T-helper 2 cell treated with Interferon-gamma antibody and Interleukin-4, amounts not matched to agents 5 μg/mL and 100 μg/mL, for 36 hours (primary cell): ENCODE results near the gene TIMP2.

Source experiments
- DNase-seq: peaks from one replicate; pipeline ENCODE4 v3.0.0; 2021; ENCODE audit warnings: low spot score
- H3K27ac Mint-ChIP-seq: one replicate; pipeline ENCODE4 v1.8.0; 2021; ENCODE audit warnings: mild to moderate bottlenecking, mixed read lengths
- H3K27me3 Mint-ChIP-seq: one replicate; pipeline ENCODE4 v1.8.0; 2021; ENCODE audit warnings: low read depth, mixed read lengths
- H3K36me3 Mint-ChIP-seq: one replicate; pipeline ENCODE4 v1.8.0; 2021; ENCODE audit warnings: low read depth, mixed read lengths
- H3K4me1 Mint-ChIP-seq: one replicate; pipeline ENCODE4 v1.8.0; 2021; ENCODE audit warnings: low read depth, mixed read lengths
- H3K4me3 Mint-ChIP-seq: one replicate; pipeline ENCODE4 v1.8.0; 2022; ENCODE audit warnings: mild to moderate bottlenecking, moderate library complexity, mixed read lengths
- H3K9me3 Mint-ChIP-seq: one replicate; pipeline ENCODE4 v1.8.0; 2021; ENCODE audit warnings: mixed read lengths

TIMP2 gene

GRCh38 chr17:78925234-78925633 is at the start of gene TIMP2:
Gene TIMP2 (minus strand): TSS chr17:78925387. CDS start chr17:78925088, 299 bp downstream.
- peak within 1 kb of the TSS; percentile 74 for H3K4me3 Mint-ChIP-seq
- H3K27ac Mint-ChIP-seq: no peak within 1 kb of the TSS
- peak; percentile 55 for DNase-seq
- peaks cover 35% of the 10 kb centered on the region for H3K27me3 Mint-ChIP-seq
- peaks cover 8% of the 10 kb centered on the region for H3K4me1 Mint-ChIP-seq
- H3K9me3 Mint-ChIP-seq: no peaks in the 10 kb centered on the region
- no peaks in the 10 kb centered on the region for H3K36me3 Mint-ChIP-seq

DNA sequence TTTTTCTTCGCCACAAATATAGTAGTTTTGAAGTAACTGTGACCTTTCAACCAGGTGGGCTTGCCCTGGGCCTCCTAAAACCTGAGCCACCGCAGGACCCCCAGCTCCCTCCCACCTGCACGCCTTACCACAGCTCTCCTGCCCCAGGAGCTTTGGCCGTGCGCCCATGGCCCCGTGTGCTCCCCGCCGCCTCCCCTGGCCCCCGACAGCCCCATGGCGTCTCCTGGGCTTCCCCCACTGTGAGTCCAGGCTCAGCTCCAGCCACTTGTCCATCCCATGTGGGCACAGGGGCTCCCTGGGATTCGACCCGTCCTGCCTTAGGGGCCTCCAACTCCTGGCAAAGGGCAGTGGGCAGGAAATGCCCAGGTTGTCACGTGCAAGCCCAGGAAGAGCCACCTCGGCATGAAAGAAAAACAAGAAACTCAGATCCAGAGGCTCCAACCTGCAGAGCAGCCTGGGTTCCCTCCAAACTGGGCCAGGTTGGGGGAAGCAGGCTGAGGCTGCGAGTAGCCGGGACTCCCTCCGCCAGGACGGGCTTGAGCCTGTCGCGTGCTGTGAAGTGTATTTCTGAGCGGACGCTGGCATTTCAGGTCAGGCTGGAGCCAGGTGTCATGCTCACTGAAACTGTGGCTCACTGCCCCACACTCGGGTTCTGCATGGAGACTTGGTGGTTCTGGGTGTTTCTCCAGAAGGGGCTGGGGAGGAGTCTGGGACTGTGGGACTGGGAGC is 48.8 kb upstream of the TIMP2 start:
- no peak overlapping the region for H3K4me3 Mint-ChIP-seq
- H3K27me3 Mint-ChIP-seq: no peaks in the 10 kb centered on the region
- no peaks in the 10 kb centered on the region for H3K9me3 Mint-ChIP-seq
- H3K4me1 Mint-ChIP-seq: peaks cover 7% of the 10 kb centered on the region
- H3K27ac Mint-ChIP-seq: no peak overlapping the region
- DNase-seq: no peak
- H3K36me3 Mint-ChIP-seq: peaks cover 12% of the 10 kb centered on the region

DNA sequence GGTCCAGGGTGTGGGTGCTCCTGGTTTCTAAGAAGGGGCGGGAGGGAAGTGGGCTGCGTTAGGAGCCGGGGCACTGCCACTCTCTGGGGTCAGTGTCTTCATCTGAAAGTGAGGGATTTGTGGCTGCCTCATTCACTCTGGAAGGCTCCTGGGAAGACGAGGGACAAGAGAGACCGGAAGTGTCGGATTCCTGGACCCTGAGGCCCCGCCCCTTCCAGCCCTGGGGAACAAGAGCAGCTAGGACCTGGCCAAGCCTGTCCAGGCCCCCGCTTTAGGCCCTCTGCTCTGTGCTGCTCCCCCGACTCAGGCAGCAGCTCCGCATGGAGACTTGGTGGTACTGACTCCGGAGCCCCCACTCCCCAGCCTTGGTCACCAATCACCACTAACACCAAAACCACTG is 48.0 kb upstream of the TIMP2 start:
- H3K9me3 Mint-ChIP-seq: no peaks in the 10 kb centered on the region
- H3K27ac Mint-ChIP-seq: no peak overlapping the region
- peaks cover 12% of the 10 kb centered on the region for H3K36me3 Mint-ChIP-seq
- DNase-seq: no peak
- H3K27me3 Mint-ChIP-seq: no peaks in the 10 kb centered on the region
- peaks cover 7% of the 10 kb centered on the region for H3K4me1 Mint-ChIP-seq
- no peak overlapping the region for H3K4me3 Mint-ChIP-seq

GRCh38 chr17:78972507-78973105 is 47.4 kb upstream of the TIMP2 start:
- Mint-ChIP-seq H3K9me3 (no peaks in the 10 kb centered on the region), H3K36me3 (peaks cover 12% of the 10 kb centered on the region), H3K4me3 (no peak overlapping the region), H3K27ac (no peak overlapping the region), H3K4me1 (peaks cover 6% of the 10 kb centered on the region), H3K27me3 (no peaks in the 10 kb centered on the region)
- no peak for DNase-seq

DNA sequence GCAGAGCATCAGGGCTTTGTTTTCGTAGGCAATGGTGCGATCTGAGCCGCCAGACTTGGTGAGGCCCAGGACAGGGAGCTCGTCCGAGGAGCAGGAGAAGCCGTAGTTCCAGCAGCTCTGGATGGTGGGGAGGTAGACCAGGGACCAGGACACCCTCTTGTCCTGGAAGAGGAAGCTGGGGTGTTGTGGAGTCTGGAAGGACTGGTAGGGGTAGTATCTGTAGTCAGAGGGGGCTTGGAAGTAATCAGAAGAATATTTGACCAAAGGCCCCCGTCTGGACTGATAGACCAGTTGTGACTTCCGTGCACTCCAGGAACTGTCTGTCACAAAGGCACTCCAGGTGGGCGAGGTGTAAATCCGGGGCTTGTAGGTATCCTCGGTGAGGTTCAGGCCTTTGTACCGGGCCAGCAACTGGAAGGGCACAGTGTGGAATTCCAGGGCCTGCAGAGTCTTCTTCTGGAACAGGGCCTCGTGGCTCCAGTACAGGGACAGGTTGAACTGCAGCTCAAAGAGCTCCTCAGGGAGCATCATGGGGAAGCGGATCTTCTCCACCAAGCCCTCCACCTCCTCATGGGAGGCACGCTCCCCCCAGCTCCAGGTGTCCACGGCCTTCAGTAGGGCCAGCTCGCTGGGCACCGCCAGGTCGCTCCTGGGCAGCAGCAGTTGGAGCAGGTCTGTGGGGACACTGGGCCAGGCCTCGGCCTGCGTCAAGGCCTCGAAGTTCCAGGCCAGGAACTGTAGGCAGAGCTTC is 46.7 kb upstream of the TIMP2 start:
- no peak overlapping the region for H3K4me3 Mint-ChIP-seq
- peaks cover 10% of the 10 kb centered on the region for H3K36me3 Mint-ChIP-seq
- no peaks in the 10 kb centered on the region for H3K9me3 Mint-ChIP-seq
- H3K4me1 Mint-ChIP-seq: peaks cover 5% of the 10 kb centered on the region
- H3K27ac Mint-ChIP-seq: no peak overlapping the region
- no peaks in the 10 kb centered on the region for H3K27me3 Mint-ChIP-seq
- DNase-seq: no peak

GRCh38 chr17:78970834-78971755 is 45.9 kb upstream of the TIMP2 start:
- H3K9me3 Mint-ChIP-seq: no peaks in the 10 kb centered on the region
- peaks cover 10% of the 10 kb centered on the region for H3K36me3 Mint-ChIP-seq
- peak; percentile 58 for DNase-seq
- H3K27ac Mint-ChIP-seq: no peak overlapping the region
- peaks cover 5% of the 10 kb centered on the region for H3K4me1 Mint-ChIP-seq
- no peaks in the 10 kb centered on the region for H3K27me3 Mint-ChIP-seq
- no peak overlapping the region for H3K4me3 Mint-ChIP-seq

DNA sequence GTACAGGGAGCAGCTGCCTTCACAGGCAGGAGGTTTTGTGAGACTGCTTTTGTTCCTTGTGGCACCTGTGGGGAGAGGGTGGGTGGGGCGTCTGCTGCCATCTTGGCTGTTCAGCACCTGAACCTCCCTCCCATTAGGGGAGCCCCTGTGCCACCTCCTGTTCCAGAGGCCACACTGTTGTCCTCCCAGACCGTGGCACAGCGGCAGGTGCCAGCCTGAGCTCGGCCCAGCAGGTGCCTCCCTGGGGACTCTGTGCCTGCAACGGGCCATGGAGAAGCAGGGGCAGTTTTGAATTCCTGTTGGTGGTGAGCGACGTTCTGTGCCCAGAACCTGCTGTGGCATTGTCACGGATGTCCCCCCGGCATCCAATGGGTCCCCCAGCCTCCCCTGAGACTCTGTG is 44.7 kb upstream of the TIMP2 start:
- H3K4me1 Mint-ChIP-seq: peaks cover 5% of the 10 kb centered on the region
- H3K9me3 Mint-ChIP-seq: no peaks in the 10 kb centered on the region
- DNase-seq: no peak
- H3K4me3 Mint-ChIP-seq: no peak overlapping the region
- peaks cover 6% of the 10 kb centered on the region for H3K36me3 Mint-ChIP-seq
- no peaks in the 10 kb centered on the region for H3K27me3 Mint-ChIP-seq
- H3K27ac Mint-ChIP-seq: no peak overlapping the region

DNA sequence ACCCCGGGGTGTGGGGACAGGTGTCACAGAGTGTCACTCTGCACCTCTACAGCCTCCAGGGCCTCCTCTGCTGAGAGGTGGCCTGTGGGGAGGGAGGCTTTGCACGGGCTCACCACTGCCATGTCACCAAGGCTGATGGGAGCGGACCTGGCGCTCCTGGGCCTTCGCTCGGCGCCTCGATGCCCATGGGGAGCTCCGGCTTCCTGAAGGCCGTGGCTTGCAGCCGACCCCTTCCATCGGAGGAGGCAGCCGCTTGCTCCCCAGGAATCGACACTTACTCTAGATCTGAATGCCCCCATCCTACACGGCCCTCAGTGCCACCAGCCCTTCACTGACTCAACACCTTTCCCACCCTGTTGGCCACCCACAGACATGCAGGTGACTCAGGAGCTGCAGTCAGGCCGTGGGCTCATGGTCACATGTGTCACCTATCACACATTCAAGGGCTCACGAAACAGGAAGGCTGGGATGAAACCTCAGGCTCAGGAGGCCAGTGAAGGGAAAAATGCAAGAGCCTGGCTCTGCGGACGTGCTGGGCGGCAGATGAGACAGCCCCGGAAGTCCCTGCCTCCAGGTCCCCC is 42.7 kb upstream of the TIMP2 start:
- DNase-seq: no peak
- H3K4me3 Mint-ChIP-seq: no peak overlapping the region
- peaks cover 5% of the 10 kb centered on the region for H3K4me1 Mint-ChIP-seq
- H3K36me3 Mint-ChIP-seq: peaks cover 6% of the 10 kb centered on the region
- no peaks in the 10 kb centered on the region for H3K9me3 Mint-ChIP-seq
- H3K27ac Mint-ChIP-seq: no peak overlapping the region
- no peaks in the 10 kb centered on the region for H3K27me3 Mint-ChIP-seq

DNA sequence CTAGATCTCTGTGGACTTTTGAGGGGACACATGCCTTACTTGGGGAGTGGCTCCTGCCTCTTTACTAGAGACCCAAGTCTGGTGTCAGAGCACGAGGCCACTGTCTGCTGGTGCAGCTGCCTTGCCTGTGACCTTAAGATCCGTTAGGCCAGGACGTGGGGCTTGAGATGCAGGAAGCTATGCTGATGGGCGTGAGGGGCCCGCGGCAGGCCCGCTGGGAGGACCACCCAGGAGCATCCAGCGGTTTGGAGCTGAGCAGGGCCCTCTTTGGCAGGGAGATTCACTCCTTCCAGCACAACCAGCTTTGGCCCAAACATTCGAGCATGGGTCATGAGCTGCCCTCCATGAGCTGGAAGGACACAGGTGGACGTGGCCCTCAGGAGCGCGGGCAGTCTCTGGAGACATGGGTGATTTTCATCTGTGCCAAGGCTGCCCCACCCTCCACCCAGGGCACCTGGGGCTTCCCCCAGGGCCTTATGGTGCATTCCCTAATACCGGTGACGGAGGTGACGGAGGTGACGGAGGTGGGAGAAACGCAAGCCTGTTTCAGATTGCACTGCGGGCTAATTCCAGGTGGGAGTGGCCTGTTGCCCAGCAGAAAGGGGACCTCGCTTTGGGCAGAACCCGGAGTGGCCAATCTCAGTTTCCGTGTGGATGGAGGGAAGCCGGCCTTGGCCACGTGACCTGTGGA is 41.9 kb upstream of the TIMP2 start:
- Mint-ChIP-seq H3K27me3 (no peaks in the 10 kb centered on the region), H3K4me3 (no peak overlapping the region), H3K4me1 (peaks cover 5% of the 10 kb centered on the region), H3K9me3 (no peaks in the 10 kb centered on the region), H3K27ac (no peak overlapping the region), H3K36me3 (peaks cover 5% of the 10 kb centered on the region)
- DNase-seq: no peak

DNA sequence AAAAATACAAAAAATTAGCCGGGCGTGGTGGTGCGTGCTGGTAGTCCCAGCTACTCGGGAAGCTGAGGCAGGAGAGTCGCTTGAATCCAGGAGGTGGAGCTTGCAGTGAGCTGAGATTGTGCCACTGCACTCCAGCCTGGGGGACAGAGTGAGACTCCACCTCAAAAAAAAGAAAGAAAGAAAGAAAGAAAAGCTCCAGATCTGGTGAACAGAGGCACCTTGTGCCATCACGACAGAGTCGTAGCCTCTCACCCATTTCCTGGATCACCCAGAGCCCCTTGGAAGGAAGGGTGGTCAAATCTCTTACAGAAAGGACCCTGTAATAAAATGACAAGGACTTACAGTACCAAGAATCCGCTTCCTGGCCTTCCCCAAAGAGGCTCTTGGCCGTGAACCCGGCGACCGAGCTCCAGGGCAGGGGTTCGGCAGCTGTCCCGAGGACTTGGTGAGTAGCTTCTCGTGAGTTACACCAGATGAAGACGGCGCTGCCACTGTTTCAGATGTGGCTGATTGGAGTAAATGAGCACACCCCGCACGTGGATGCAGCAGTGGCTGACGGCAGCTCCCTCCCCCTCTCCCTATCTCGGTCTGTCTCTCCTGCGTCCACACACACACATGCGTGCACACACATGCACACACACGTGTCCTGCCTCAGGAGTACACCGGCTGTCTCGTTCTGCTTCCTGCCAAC is 41.1 kb upstream of the TIMP2 start:
- H3K27ac Mint-ChIP-seq: no peak overlapping the region
- H3K9me3 Mint-ChIP-seq: no peaks in the 10 kb centered on the region
- no peak overlapping the region for H3K4me3 Mint-ChIP-seq
- H3K27me3 Mint-ChIP-seq: no peaks in the 10 kb centered on the region
- no peak for DNase-seq
- peaks cover 3% of the 10 kb centered on the region for H3K4me1 Mint-ChIP-seq
- H3K36me3 Mint-ChIP-seq: peaks cover 3% of the 10 kb centered on the region

GRCh38 chr17:78965491-78965924 is 40.3 kb upstream of the TIMP2 start:
- no peak overlapping the region for H3K27ac Mint-ChIP-seq

GRCh38 chr17:78963378-78963777 is 38.2 kb upstream of the TIMP2 start:
- no peak overlapping the region for H3K4me3 Mint-ChIP-seq
- H3K27me3 Mint-ChIP-seq: no peaks in the 10 kb centered on the region
- no peak for DNase-seq
- H3K27ac Mint-ChIP-seq: no peak overlapping the region
- no peaks in the 10 kb centered on the region for H3K36me3 Mint-ChIP-seq
- H3K9me3 Mint-ChIP-seq: no peaks in the 10 kb centered on the region
- no peaks in the 10 kb centered on the region for H3K4me1 Mint-ChIP-seq

More at GRCh38 chr17:78965491-78965924, 40.3 kb upstream of the TIMP2 start:
- Mint-ChIP-seq H3K27me3 (no peaks in the 10 kb centered on the region), H3K4me3 (no peak overlapping the region), H3K4me1 (no peaks in the 10 kb centered on the region), H3K9me3 (no peaks in the 10 kb centered on the region), H3K36me3 (no peaks in the 10 kb centered on the region)
- no peak for DNase-seq
